GM23248 (cell line): ENCODE data around the gene HIPK2. TPM values are rescaled to one million over a fixed set of nuclear protein-coding genes. Genes with fewer than 3 reads are reported as not detected.

ENCODE experiments used
- DNase-seq: peaks from one replicate; pipeline ENCODE4 v3.0.0-alpha.2; 2015
- H2AFZ ChIP-seq: fragments of 200-600 bp; sonication (generic); 2 replicates; pipeline ENCODE4 v1.6.1; 2016; ENCODE audit warnings: antibody characterized with exemption
- H3F3A ChIP-seq: fragments of 200-600 bp; sonication (generic); 2 replicates; pipeline ENCODE4 v1.6.1; 2016; ENCODE audit warnings: mild to moderate bottlenecking, antibody characterized with exemption, mixed run types; ENCODE audit not compliant: insufficient read depth
- H3K27ac ChIP-seq: fragments of 200-600 bp; sonication (generic); 2 replicates; pipeline ENCODE4 v1.5.1; 2016; ENCODE audit warnings: mild to moderate bottlenecking
- H3K27me3 ChIP-seq: fragments of 200-600 bp; sonication (generic); replicated peaks from 2 replicates; pipeline ENCODE4 v1.6.1; 2016; ENCODE audit warnings: mild to moderate bottlenecking; ENCODE audit not compliant: insufficient read depth
- H3K36me3 ChIP-seq: fragments of 200-600 bp; sonication (generic); 2 replicates; pipeline ENCODE4 v1.6.1; 2016; ENCODE audit warnings: low read depth, mild to moderate bottlenecking
- H3K4me1 ChIP-seq: fragments of 200-600 bp; sonication (generic); 2 replicates; pipeline ENCODE4 v1.6.1; 2016; ENCODE audit warnings: mild to moderate bottlenecking; ENCODE audit not compliant: insufficient read depth
- H3K4me2 ChIP-seq: fragments of 200-600 bp; sonication (generic); one replicate; pipeline ENCODE4 v1.6.1; 2016; ENCODE audit warnings: mild to moderate bottlenecking; ENCODE audit not compliant: unreplicated experiment
- H3K4me3 ChIP-seq: fragments of 200-600 bp; sonication (generic); 2 replicates; pipeline ENCODE4 v1.5.1; 2016; ENCODE audit warnings: mild to moderate bottlenecking
- H3K79me2 ChIP-seq: fragments of 200-600 bp; sonication (generic); 2 replicates; pipeline ENCODE4 v1.6.1; 2016; ENCODE audit warnings: mild to moderate bottlenecking; ENCODE audit not compliant: insufficient read depth
- H3K9ac ChIP-seq: fragments of 200-600 bp; sonication (generic); 2 replicates; pipeline ENCODE4 v1.6.1; 2016; ENCODE audit warnings: mild to moderate bottlenecking
- H3K9me2 ChIP-seq: fragments of 200-600 bp; sonication (generic); 2 replicates; pipeline ENCODE4 v1.6.1; 2016; ENCODE audit warnings: mixed run types, mild to moderate bottlenecking, moderate library complexity; ENCODE audit not compliant: insufficient read depth
- H3K9me3 ChIP-seq: fragments of 200-600 bp; sonication (generic); one replicate; pipeline ENCODE4 v1.6.1; 2017; ENCODE audit warnings: low read depth
- H4K20me1 ChIP-seq: fragments of 200-600 bp; sonication (generic); 2 replicates; pipeline ENCODE4 v1.6.0; 2016; ENCODE audit not compliant: insufficient read depth
- EZH2 ChIP-seq: fragments of 200-600 bp; sonication (generic); IDR thresholded peaks from 2 replicates; pipeline ENCODE4 v1.6.1; 2018; ENCODE audit warnings: antibody characterized with exemption, mild to moderate bottlenecking; ENCODE audit not compliant: insufficient read depth, poor library complexity, severe bottlenecking
- EZH2phosphoT487 ChIP-seq: fragments of 200-600 bp; sonication (generic); IDR thresholded peaks from 2 replicates; pipeline ENCODE4 v1.6.1; 2018; ENCODE audit warnings: antibody characterized with exemption, moderate library complexity, mild to moderate bottlenecking, low read depth; ENCODE audit not compliant: insufficient read depth
- WGBS, 2 experiments: methylation state at CpG; one replicate each; pipeline ENCODE4 v1.1.6; 2015 to 2017; ENCODE audit warnings: low lambda C conversion rate in 2 of 2, low coverage in 1 of 2; ENCODE audit errors: missing lambda C conversion rate in 2 of 2; 5-methylcytosine and 5-hydroxymethylcytosine counted together
- in situ Hi-C: fragments of 300-500 bp; cut with MboI; formaldehyde crosslinking; loops from 2 replicates; pipeline ENCODE4 v1.15.0; 2020
- polyA plus RNA-seq: library from polyadenylated mRNA; unstranded; fragments of >200 nt; fragmentation: Nextera tagmentation; extraction: Ambion mirVana; gene quantifications from 2 replicates; pipeline ENCODE4 v1.2.1, GENCODE V29; 2016
- total RNA-seq: library from RNA; depleted of rRNA; stranded (reverse); fragments of >200 nt; shearing (Covaris generic); gene quantifications from 2 replicates; pipeline ENCODE4 v1.2.3, GENCODE V29; 2014

HIPK2 gene
- total and polyA plus RNA-seq, 2 experiments from 2014 or later, result 4.7 to 7.9 TPM

- in situ Hi-C loops, result no loop called here
- no peaks in the 10 kb centered on the region for H3F3A ChIP-seq
- WGBS, 2 experiments, result 97 to 98% methylated on average over 6 of the region's 6 CpGs
- no peaks in the 10 kb centered on the region for H3K9me3 ChIP-seq
- DNase-seq, result no peak
- no peaks in the 10 kb centered on the region for H3K4me1 ChIP-seq
- no peak overlapping the region for H3K27ac ChIP-seq
- no peak overlapping the region for H2AFZ ChIP-seq
- no peaks in the 10 kb centered on the region for H3K9me2 ChIP-seq
- no peaks in the 10 kb centered on the region for H3K36me3 ChIP-seq
- H3K4me2 ChIP-seq, result no peak overlapping the region
- TF ChIP-seq EZH2 (no peak), EZH2phosphoT487 (no peak)
- H3K4me3 ChIP-seq, result no peak overlapping the region
- H4K20me1 ChIP-seq, result no peaks in the 10 kb centered on the region; the same call in 1 of the 2 replicates
- H3K9ac ChIP-seq, result no peak overlapping the region
- no peaks in the 10 kb centered on the region for H3K27me3 ChIP-seq
- H3K79me2 ChIP-seq, result peaks cover 100% of the 10 kb centered on the region
Measured at GRCh38 chr7:139750459-139751095, 27.2 kb downstream of the HIPK2 start.

- no peaks in the 10 kb centered on the region; the same call in 1 of the 2 replicates for H4K20me1 ChIP-seq
Measured at GRCh38 chr7:139749545-139749944, 28.3 kb downstream of the HIPK2 start.

GRCh38 chr7:139748941-139749340 is 28.9 kb downstream of the HIPK2 start:
- Histone ChIP-seq H3K79me2 (peaks cover 100% of the 10 kb centered on the region), H3K27me3 (no peaks in the 10 kb centered on the region), H3K36me3 (no peaks in the 10 kb centered on the region), H3K4me2 (no peak overlapping the region), H3K9ac (no peak overlapping the region), H4K20me1 (no peaks in the 10 kb centered on the region; the same call in 1 of the 2 replicates), H3K4me1 (peaks cover 6% of the 10 kb centered on the region; the same call in 1 of the 2 replicates), H3K9me3 (no peaks in the 10 kb centered on the region), H3K27ac (no peak overlapping the region), H3K4me3 (no peak overlapping the region), H3F3A (no peaks in the 10 kb centered on the region), H2AFZ (no peak overlapping the region), H3K9me2 (no peaks in the 10 kb centered on the region)
- in situ Hi-C loops, result no loop called here
- 91 to 95% methylated on average over 5 of the region's 5 CpGs for WGBS, 2 experiments
- no peak for TF ChIP-seq EZH2
- TF ChIP-seq EZH2phosphoT487, result no peak
- no peak for DNase-seq

More at GRCh38 chr7:139749545-139749944, 28.3 kb downstream of the HIPK2 start:
- DNase-seq, result no peak
- H3F3A ChIP-seq, result no peaks in the 10 kb centered on the region
- H3K9me2 ChIP-seq, result no peaks in the 10 kb centered on the region
- H2AFZ ChIP-seq, result no peak overlapping the region
- H3K27me3 ChIP-seq, result no peaks in the 10 kb centered on the region
- no peak overlapping the region for H3K4me3 ChIP-seq
- peaks cover 100% of the 10 kb centered on the region for H3K79me2 ChIP-seq
- H3K4me2 ChIP-seq, result no peak overlapping the region
- H3K9ac ChIP-seq, result no peak overlapping the region
- no peak overlapping the region for H3K27ac ChIP-seq
- no peaks in the 10 kb centered on the region for H3K36me3 ChIP-seq
- in situ Hi-C loops, result no loop called here
- no peak for TF ChIP-seq EZH2
- TF ChIP-seq EZH2phosphoT487, result no peak
- peaks cover under 1% of the 10 kb centered on the region; the same call in 1 of the 2 replicates for H3K4me1 ChIP-seq
- H3K9me3 ChIP-seq, result no peaks in the 10 kb centered on the region
- WGBS, 2 experiments, result 98 to 99% methylated on average over 10 of the region's 10 CpGs

- H3F3A ChIP-seq, result no peaks in the 10 kb centered on the region
- no peaks in the 10 kb centered on the region for H3K9me2 ChIP-seq
- 95 to 96% methylated on average over 8 to 9 of the region's 9 CpGs for WGBS, 2 experiments
- in situ Hi-C loops, result no loop called here
- H3K27ac ChIP-seq, result no peak overlapping the region
- H3K9ac ChIP-seq, result no peak overlapping the region
- H2AFZ ChIP-seq, result no peak overlapping the region
- no peaks in the 10 kb centered on the region; the same call in 1 of the 2 replicates for H4K20me1 ChIP-seq
- H3K9me3 ChIP-seq, result no peaks in the 10 kb centered on the region
- peaks cover 12% of the 10 kb centered on the region; the same call in 1 of the 2 replicates for H3K4me1 ChIP-seq
- H3K4me2 ChIP-seq, result no peak overlapping the region
- H3K79me2 ChIP-seq, result peaks cover 100% of the 10 kb centered on the region
- H3K4me3 ChIP-seq, result no peak overlapping the region
- H3K36me3 ChIP-seq, result no peaks in the 10 kb centered on the region
- no peak for DNase-seq
- TF ChIP-seq EZH2 (no peak), EZH2phosphoT487 (no peak)
- no peaks in the 10 kb centered on the region for H3K27me3 ChIP-seq
Measured at GRCh38 chr7:139748373-139748765, 29.4 kb downstream of the HIPK2 start.
